Coronary artery (tissue), 2 donors: Measurements from ENCODE around the gene LZTS3.
"Not testable (repeated sequence)": the region's sequence is repeated elsewhere in the genome, so short reads cannot be mapped to it uniquely, and the experiment has no call there.

Experiments
- DNase-seq: peaks from one replicate; pipeline ENCODE4 v3.0.0-alpha.2; 2017; ENCODE audit warnings: low spot score
- H3K27ac ChIP-seq, 2 donors: fragments of 200-600 bp; sonication (generic); one replicate each; pipeline ENCODE4 v1.5.1; 2016 to 2019
- H3K4me3 ChIP-seq: fragments of 200-600 bp; sonication (generic); 2 replicates; pipeline ENCODE4 v1.5.1; 2016; ENCODE audit warnings: mild to moderate bottlenecking, moderate library complexity
- CTCF ChIP-seq: fragments of 200-600 bp; sonication (generic); IDR thresholded peaks from one replicate; pipeline ENCODE4 v1.5.1; 2019; ENCODE audit warnings: antibody characterized with exemption

Gene LZTS3

GRCh38 chr20:3172933-3173609, at the start of gene LZTS3:
Gene LZTS3, minus strand, starts transcription at chr20:3173549. Its CDS starts 6,386 bp downstream, at chr20:3167163.
- Histone ChIP-seq H3K4me3 (peak within 1 kb of the TSS; percentile 99), H3K27ac (peak within 1 kb of the TSS; percentile 52 to 90)
- DNase-seq = peak; percentile 84
- no peak for TF ChIP-seq CTCF

GRCh38 chr20:3221398-3222226, 48.3 kb upstream of the LZTS3 start:
- TF ChIP-seq CTCF = no peak
- no peak for DNase-seq
- H3K27ac ChIP-seq = no peak overlapping the region

GRCh38 chr20:3218307-3218988, 45.1 kb upstream of the LZTS3 start:
- no peak overlapping the region for H3K27ac ChIP-seq
- peak; percentile 88 for TF ChIP-seq CTCF
- DNase-seq = no peak
- peak overlapping the region; percentile 3 for H3K4me3 ChIP-seq

More at GRCh38 chr20:3221398-3222226, 48.3 kb upstream of the LZTS3 start:
- no peak overlapping the region for H3K4me3 ChIP-seq

- not testable (repeated sequence) for H3K27ac ChIP-seq, H3K4me3 ChIP-seq, DNase-seq
Measured at GRCh38 chr20:3215359-3215917, 42.1 kb upstream of the LZTS3 start.

GRCh38 chr20:3213226-3213625, 39.9 kb upstream of the LZTS3 start:
- Histone ChIP-seq H3K27ac (no peak overlapping the region), H3K4me3 (no peak overlapping the region)
- no peak for TF ChIP-seq CTCF
- no peak for DNase-seq

GRCh38 chr20:3210346-3210745, 37.0 kb upstream of the LZTS3 start:
- Histone ChIP-seq H3K4me3 (peak overlapping the region; percentile 83), H3K27ac (no peak overlapping the region)
- TF ChIP-seq CTCF = no peak
- DNase-seq = no peak

- H3K27ac ChIP-seq = peak overlapping the region; percentile 57 to 94
- DNase-seq = no peak
- H3K4me3 ChIP-seq = peak overlapping the region; percentile 83
- no peak for TF ChIP-seq CTCF
Measured at GRCh38 chr20:3209946-3210317, 36.6 kb upstream of the LZTS3 start.
